GM19452 (cell line): ENCODE results near the gene TNFRSF18.

Source experiments
- ATAC-seq: cut with Tn5 transposase; IDR thresholded peaks from one replicate; pipeline ENCODE4 v1.9.1; 2021; ENCODE audit not compliant: unreplicated experiment

The TNFRSF18 gene

DNA sequence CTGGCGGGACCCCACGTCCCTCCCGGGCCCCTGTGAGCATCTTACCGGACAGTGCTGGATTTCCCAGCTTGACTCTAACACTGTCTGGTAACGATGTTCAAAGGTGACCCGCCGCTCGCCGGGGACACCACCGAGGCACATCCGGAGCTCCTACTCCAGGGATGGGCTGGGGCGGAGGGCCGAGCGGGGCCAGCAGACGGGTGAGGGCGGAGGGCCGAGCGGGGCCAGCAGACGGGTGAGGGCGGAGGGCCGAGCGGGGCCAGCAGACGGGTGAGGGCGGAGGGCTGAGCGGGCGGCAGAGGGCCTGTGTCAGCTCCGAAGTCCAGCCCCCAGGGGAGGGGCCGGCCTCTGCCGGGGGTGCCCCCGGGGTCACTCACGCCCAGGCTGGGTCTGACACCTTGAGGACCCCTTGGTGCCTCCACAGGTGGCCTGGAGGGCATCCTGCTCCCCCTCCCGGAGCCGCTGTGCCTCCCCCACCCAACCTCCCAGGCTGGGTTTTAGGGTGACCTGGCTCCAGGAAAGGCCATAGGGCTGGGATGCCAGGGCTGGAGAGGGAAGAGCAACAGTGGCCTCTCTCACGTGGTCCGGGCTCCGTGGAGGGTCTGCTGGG lies 38.4 kb downstream of the TNFRSF18 start:
- ATAC-seq: no peak

- no peak for ATAC-seq
Observed at GRCh38 chr1:1167398-1167821, 39.0 kb downstream of the TNFRSF18 start.

DNA sequence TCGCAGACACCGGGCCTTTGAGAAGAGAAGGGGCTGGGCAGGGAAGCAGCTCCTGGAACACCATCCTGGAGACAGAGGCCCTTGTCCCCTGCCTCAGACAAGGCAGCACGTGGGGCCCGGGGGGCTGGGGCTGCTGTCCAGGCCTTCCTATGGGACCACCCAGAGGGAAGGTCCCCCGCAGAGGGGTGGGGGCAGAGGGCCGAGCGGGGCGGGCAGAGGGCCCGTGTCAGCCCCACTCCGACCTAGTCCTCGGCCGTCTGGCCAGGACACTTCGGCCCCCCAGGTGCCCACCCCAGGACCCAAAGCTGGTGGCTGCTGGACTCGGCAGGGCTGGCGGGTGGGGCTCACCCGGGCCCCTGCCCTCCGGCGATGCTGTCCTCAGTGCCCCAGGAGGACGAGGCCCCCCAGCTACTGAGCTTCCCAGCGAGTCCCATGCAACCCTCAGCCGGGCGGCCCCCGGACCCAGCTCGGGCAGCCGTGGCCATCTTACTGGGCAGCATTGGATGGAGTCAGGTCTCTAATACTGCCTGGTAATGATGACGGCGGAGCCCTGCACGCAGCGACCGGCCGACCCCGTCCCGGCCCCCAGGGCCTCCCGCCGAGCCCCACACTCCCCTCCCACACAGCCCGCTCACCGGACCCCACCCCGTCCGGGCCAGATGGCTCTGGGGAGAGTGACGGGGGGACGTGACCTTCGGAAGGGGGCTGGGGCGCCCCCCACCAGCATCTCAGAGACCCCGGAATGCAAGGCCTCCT lies 39.6 kb downstream of the TNFRSF18 start:
- ATAC-seq: no peak

DNA sequence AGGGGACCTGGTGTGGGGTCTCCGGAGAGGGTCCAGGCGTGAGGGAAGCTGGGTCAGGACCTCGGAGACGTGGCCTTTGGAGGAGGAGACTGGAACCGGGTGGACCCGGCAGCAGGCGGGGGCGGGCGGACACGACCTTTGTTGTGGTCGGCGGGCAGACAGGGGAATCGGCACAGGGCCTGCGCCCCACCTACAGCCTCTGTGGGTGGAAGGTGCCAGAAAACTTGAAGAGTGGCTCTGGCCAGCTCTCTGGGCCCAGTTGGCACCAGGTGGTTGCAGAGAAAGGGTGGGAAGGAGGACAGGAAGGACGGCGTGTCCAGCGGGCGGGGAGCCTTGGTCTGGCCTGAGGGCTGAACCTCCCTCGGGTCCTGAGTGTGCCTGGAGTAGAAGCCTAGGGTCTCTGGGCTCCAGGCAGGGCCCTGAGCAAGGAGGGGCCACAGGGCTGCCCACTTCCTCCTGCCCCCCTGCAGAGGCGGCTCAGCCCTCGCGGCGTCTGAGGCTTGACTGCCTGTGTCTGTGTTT lies 40.4 kb downstream of the TNFRSF18 start:
- no peak for ATAC-seq

GRCh38 chr1:1165485-1165884 lies 40.9 kb downstream of the TNFRSF18 start:
- ATAC-seq: no peak

DNA sequence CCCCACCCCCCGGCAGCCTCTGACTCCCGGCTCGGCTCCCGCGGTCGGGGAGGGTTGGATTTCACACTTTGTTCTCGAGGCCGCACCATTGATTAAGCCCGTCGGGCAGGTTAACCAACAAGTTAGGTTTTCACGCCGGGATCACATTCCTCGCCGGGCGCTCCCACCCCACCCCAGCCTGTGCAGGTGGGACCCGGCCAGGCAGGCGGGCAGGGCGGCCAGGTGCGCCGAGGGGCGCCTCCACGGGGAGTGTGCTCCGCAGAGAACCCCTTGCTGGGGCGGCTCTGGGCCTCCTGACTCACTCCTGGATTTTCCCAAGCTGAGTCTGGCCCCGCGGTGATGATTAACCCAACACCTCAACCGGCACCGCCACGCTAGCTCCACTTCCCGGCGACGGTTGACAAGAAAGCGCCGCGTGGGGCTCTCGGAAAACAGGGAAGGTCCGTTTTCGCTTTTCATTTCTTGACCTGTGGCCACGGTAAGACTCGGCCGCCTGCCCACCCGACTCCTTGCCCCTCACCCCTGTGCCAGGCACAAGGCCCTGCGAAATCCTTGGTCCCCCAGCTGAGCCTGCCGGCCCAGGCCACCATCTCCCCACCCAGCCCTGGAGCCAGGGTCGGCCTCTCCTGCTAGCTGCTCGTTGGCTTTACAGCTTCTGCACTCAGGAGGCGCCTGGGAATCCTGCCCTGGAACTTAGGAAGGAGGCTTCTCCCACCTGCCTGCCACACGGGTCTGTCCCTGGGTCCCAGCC lies 41.5 kb downstream of the TNFRSF18 start:
- ATAC-seq: no peak

DNA sequence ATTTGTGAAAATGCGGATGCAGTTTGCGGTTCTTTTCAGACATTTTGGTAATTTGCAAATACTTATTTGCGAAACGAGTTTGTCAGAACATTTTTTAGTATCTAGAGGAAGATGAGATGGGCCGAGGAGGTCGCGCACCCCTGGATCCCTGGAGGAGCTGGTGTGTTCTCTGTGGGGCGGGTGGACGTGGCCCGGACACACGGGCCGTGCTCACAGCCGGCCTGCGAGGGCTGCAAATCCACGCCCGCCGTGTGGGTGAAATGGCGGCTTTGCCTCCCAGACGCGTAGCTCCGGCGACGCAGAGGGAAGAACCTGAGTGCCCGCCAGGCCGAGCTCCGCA lies 42.1 kb downstream of the TNFRSF18 start:
- no peak for ATAC-seq

DNA sequence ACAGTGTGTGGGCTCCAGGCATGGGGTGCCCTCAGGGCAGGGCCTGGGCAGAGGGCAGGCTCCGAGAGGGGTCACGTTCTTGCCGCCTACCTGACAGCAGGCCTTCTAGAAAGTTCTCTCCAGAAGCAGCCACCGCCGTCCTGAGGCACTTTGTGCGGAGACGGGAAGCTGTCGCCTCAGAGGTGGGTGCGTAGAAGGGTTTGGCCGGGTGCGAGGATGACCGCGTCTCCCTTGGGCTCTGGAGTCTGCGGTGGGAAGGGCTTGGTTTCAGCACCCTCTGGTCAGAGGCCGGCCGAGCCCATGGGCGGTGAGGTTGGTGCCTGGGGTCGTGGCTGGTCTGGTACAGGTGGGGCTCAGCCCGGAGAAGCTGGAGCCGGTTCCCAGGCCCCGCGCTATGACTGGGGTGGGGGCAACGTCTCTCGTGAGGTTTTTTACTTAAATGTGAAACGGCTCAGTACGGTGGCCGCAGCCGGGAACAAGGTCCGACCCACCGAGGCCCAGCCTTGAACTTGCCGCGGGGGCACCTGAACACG lies 42.8 kb downstream of the TNFRSF18 start:
- no peak for ATAC-seq

DNA sequence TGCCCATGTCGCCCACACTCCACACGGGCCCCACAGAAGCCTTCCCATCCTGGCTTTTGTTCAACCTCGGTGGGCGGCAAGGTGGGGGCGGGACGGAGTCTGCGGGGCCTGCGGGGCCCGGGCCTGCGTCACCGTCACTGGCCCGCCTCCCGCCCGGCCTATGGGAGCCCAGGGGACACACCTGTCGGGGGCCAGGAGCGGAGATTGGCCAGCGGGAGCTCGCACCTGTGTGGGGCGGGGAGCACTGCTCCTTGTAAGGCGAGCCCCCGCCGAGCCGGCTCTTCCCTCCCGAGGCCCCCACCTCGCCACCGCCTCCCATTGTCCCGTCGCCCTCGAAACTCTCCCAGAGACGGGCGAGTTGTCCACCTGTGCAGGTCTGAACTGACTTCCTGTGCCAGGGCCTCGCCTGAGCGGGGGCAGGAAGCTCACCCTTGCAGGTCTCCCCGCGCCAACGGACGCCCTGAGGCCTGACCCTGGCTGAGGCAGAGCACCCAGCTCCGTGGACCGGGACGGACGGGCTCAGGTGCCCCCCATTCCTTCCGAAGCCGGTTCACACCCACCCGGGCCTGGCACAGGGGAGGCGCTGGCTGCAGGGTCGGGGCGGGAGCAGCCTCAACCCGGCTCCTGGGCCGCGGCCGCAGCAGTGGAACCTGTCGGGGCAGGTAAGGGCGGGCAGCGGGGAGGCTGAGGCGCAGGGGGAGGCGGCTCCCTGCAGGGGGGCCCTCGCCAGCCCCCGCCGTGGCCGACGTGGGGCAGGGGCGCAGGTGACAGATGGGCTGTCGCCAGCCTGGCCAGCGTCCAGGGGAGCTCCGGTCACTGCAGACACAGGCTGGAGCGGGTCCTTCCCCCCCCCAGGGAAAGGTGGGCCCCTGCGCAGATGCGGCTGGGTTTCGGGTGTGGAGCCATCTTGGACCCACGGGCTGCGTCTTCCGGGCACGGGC lies 43.5 kb downstream of the TNFRSF18 start:
- no peak for ATAC-seq

DNA sequence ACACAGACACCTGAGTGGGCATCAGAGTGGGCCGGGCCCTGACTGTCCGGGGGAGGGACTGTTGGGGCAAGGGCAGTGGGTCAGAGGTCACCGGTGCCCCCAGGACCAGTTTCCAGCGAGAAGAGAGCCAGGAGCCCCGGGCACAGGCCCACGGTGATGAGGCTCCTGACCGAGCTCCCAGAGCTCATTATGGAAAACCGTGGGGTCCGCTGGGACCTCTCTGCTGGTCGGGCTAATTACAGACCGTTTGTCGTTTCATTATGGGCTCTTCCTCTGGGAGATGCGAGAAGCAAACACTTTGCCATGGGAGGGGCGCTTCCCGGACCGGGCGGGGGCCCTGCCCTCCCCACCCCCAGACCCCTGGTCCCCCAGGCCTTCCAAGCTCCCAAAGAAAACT lies 44.7 kb downstream of the TNFRSF18 start:
- no peak for ATAC-seq

DNA sequence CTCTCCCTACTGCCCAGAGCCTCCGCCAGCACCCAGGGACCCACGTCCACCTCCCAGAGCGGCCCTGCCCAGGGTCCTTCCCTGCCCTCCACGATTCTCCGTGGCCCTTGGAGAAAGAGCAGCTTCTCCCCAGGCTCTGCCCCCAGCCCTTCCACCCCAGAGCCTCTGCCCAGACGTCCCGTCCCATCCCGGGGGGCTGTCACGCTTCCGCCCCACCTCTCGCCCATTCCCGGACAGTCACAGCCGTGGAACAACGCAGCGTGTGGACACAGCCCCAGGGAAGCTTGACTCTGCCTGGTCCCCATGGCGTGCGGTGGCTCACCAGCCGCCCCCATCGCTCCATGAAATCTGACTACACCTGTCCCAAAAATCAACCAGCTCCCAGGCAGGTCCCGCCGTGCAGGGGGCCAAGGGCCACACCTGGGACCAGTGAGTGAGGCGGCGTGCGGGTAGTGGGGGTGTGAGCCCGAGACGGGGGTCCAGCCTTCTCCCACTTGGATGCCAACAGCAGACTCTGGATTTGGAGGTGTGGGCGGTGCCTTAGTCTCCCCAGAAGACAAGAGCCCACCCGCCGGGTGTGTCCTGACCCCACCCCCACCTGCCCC lies 45.2 kb downstream of the TNFRSF18 start:
- ATAC-seq: no peak

GRCh38 chr1:1160281-1160930 lies 46.0 kb downstream of the TNFRSF18 start:
- no peak for ATAC-seq

- ATAC-seq: no peak
Observed at GRCh38 chr1:1157914-1158710, 48.3 kb downstream of the TNFRSF18 start.

- no peak for ATAC-seq
Observed at GRCh38 chr1:1157426-1157913, 48.9 kb downstream of the TNFRSF18 start.

DNA sequence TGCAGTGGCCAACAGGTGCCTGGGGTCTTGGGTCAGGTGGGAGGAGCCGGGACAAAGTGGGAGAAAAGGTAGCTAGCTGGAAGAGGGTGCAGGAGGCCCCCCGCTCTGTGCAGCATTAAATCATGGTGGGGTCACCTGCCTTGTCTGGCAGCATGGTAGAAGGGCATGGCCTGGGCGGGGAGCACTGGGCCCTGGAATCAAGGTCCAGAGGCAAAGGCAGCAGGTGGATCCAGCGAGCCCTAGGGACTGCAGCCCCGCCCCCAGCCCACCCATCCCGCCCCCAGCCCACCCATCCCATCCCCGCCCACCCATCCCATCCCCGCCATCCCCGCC lies 49.4 kb downstream of the TNFRSF18 start:
- ATAC-seq: no peak

- ATAC-seq: no peak
Observed at GRCh38 chr1:1156140-1157032, 50.0 kb downstream of the TNFRSF18 start.

GRCh38 chr1:1155258-1155657 lies 51.1 kb downstream of the TNFRSF18 start:
- no peak for ATAC-seq

DNA sequence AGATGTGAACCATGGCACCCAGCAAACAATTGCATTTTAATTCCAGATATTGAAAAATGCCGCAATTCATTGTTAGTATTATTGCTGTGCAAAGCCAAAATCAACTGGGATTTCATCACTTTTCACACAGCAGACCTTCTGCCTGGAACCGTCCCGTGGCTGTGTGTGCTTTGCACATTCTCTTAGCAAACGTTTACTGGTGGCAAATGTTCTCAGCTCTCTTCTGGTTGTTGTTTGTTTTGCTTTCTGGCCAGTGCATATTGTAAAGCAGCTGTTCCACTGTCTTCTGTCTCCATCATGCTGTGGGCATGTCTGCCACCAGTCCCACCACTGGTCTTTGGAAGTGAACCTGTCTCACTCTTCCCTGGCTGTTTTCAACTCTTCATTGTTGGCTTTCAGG lies 52.5 kb downstream of the TNFRSF18 start:
- no peak for ATAC-seq
